Omental fat pad (tissue), 4 donors: ENCODE measurements around the gene MED12L. TPM values are rescaled to one million over a fixed set of nuclear protein-coding genes. Genes with fewer than 3 reads are reported as not detected.

Source experiments
- ATAC-seq: fragments of 150-250 bp; one replicate; pipeline ENCODE4 v1.9.1; 2016; ENCODE audit warnings: mild to moderate bottlenecking, moderate library complexity; ENCODE audit not compliant: low FRiP score
- DNase-seq: peaks from one replicate; pipeline ENCODE4 v3.0.0-alpha.2; 2019; ENCODE audit warnings: low spot score
- total RNA-seq, 4 donors: library from RNA; depleted of rRNA; stranded (reverse); fragments of >200 nt; gene quantifications; one replicate each; pipeline ENCODE4 v1.1.0, GENCODE V29; 2016
- TF ChIP-seq, protein P1 (sequence below), 3 donors: fragments of 450-650 bp; IDR thresholded peaks; one replicate each; pipeline ENCODE4 v1.5.1; 2016 to 2017; ENCODE audit warnings: antibody characterized with exemption in 3 of 3, mild to moderate bottlenecking in 3 of 3, moderate library complexity in 2 of 3

Gene MED12L
- total RNA-seq, 4 donors from 2014 or later = 0.16 to 0.37 (median 0.31) TPM

DNA sequence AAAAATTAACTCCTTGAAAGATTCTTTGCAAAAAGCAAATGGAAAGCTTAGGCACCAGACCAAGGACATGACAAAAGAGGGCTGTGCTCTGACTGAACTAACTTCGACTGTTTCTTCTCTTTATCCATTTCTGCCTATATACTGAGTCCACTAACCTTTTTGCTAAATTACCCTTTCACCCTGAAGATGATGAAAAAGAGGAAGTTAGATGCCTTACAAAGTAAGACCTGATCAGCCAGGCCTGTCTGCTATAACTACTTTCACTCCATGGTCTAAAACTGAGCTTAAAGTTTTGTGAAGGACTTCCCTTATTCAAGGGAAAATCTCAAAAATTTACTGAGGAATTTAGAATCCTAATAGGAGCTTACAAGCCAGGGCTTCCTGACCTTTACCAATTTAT lies 381.6 kb downstream of the MED12L start:
- DNase-seq (no peak), ATAC-seq (no peak)
- TF ChIP-seq, protein P1, sequence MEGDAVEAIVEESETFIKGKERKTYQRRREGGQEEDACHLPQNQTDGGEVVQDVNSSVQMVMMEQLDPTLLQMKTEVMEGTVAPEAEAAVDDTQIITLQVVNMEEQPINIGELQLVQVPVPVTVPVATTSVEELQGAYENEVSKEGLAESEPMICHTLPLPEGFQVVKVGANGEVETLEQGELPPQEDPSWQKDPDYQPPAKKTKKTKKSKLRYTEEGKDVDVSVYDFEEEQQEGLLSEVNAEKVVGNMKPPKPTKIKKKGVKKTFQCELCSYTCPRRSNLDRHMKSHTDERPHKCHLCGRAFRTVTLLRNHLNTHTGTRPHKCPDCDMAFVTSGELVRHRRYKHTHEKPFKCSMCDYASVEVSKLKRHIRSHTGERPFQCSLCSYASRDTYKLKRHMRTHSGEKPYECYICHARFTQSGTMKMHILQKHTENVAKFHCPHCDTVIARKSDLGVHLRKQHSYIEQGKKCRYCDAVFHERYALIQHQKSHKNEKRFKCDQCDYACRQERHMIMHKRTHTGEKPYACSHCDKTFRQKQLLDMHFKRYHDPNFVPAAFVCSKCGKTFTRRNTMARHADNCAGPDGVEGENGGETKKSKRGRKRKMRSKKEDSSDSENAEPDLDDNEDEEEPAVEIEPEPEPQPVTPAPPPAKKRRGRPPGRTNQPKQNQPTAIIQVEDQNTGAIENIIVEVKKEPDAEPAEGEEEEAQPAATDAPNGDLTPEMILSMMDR (IDR thresholded peaks at IDR 0.05) = no peak

GRCh38 chr3:151468284-151468917 lies 382.9 kb downstream of the MED12L start:
- DNase-seq (no peak), ATAC-seq (no peak)
- TF ChIP-seq, protein P1 (IDR thresholded peaks at IDR 0.05) = peak in 1 of 3 donors; percentile 8

- DNase-seq = no peak
- ATAC-seq = no peak
- TF ChIP-seq, protein P1 (IDR thresholded peaks at IDR 0.05) = no peak
Observed at GRCh38 chr3:151476344-151477018, 391.0 kb downstream of the MED12L start.

DNA sequence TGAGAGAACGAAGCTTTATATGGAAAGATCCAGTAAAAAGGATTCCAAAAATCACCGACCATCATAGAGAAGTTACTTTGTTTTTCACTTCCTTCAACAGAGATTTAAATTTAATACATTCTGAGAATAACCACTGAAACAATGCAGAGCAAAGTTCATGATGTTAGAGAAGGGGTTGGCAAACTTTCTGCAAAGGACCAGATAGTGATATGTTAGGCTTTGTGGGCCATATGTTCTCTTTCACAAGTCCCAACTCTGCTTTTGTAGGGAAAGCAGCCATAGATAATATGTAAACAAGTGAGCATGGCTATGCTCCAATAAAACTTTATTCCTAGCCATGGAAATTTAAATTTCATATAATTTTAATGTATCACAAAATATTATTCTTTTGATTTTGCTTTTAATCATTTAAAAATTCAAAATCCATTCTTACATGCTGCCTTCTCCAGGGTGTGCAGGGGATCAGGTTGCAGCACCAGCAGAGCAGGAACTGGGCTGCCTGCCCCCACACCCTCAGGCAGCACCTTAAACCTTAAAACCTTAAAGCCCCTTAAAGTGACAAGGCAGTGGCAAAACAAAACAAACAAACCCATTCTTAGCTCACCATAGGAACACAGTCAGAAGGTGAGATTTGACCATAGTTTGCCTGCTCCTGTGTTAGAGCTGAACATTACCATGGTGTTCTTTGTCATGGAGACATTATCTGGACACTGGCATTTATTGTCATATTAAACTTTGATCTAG lies 392.3 kb downstream of the MED12L start:
- ATAC-seq = no peak
- DNase-seq = no peak
- TF ChIP-seq, protein P1 (IDR thresholded peaks at IDR 0.05) = no peak

- TF ChIP-seq, protein P1 (IDR thresholded peaks at IDR 0.05) = no peak
- no peak for ATAC-seq
Observed at GRCh38 chr3:151478335-151478697, 392.9 kb downstream of the MED12L start.

GRCh38 chr3:151479452-151479851 lies 394.0 kb downstream of the MED12L start:
- TF ChIP-seq, protein P1 (IDR thresholded peaks at IDR 0.05) = no peak
- DNase-seq = no peak

More at GRCh38 chr3:151478335-151478697, 392.9 kb downstream of the MED12L start:
- no peak for DNase-seq

More at GRCh38 chr3:151479452-151479851, 394.0 kb downstream of the MED12L start:
- no peak for ATAC-seq
